Measurements from ENCODE around the gene POC1A. TPM values are rescaled to one million over a fixed set of nuclear protein-coding genes. Genes with fewer than 3 reads are reported as not detected.

POC1A gene
- total and polyA plus RNA-seq, 9 of the 15 experiments (the other 6 are each of a cell fraction or from before 2014, with no cell fraction given), result 7.2 to 17.5 (median 12.1) TPM

GRCh38 chr3:52130966-52131622 is 23.1 kb downstream of the POC1A start:
- Histone ChIP-seq H3K79me2 (ENCODE audit: control insufficient read depth, insufficient read depth, low read length) (peaks cover 4% of the 10 kb centered on the region; the same call in 1 of the 3 replicates), H3K9me1 (ENCODE audit: control insufficient read depth, insufficient read depth, low read length) (no peaks in the 10 kb centered on the region), H3K27ac (ENCODE audit: extremely low read depth, low read depth, low read length) (no peak overlapping the region), H3K9ac (ENCODE audit: insufficient read depth in 1 of 2, low read depth in 2 of 2, low read length in 2 of 2) (no peak overlapping the region), H4K20me1 (replicated peaks; ENCODE audit: control insufficient read depth, insufficient read depth, low read length) (no peaks in the 10 kb centered on the region), H3K4me1 (replicated peaks in 1 of 2; ENCODE audit: control insufficient read depth in 2 of 2, insufficient read depth in 2 of 2, low read length in 2 of 2) (peaks cover 13 to 15% of the 10 kb centered on the region in 2 experiments), H3K36me3 (ENCODE audit: control insufficient read depth, insufficient read depth, low read length) (peaks cover 34% of the 10 kb centered on the region; the same call in 2 of the 3 replicates), H2AFZ (ENCODE audit: low read depth, low read length) (no peak overlapping the region), H3K4me2 (ENCODE audit: insufficient read depth, low read length) (no peak overlapping the region), H3K4me3 (no peak overlapping the region), H3K27me3 (ENCODE audit: control insufficient read depth in 2 of 2, insufficient read depth in 2 of 2, low read length in 2 of 2) (no peaks in the 10 kb centered on the region), H3K9me3 (replicated peaks; ENCODE audit: control insufficient read depth, insufficient read depth, low read depth, low read length) (no peaks in the 10 kb centered on the region)
- DNase-seq (ENCODE audit: extremely low read depth in 1 of 4, low spot score in 3 of 4) (no peak), ATAC-seq (no peak), FAIRE-seq (no peak)
- 65% methylated on average over 7 of the region's 14 CpGs for WGBS (ENCODE audit: insufficient coverage, low coverage, missing lambda C conversion rate)
- TF ChIP-seq TSHZ1 (CRISPR knock-in tag; IDR thresholded peaks at IDR 0.05), result no peak
- no TSS peak for BruUV-seq (replicated peaks)
- POLR2A ChIA-PET, result interaction anchor here (0.6 kb wide), 1 partner anchor 23 kb away, joined by 3 read pairs; the partner anchor contains the start of gene POC1A
- CTCF ChIA-PET (ENCODE audit: low intra/inter-chr PET ratio), result no interaction called here
- in situ Hi-C loops (cut with MboI), result no loop called here
- intact Hi-C loops (cut with micrococcal nuclease), result no loop called here

Data from K562 (cell line).